Caki2 (cell line): ENCODE measurements around the gene SRRM2. TPM values are rescaled to one million over a fixed set of nuclear protein-coding genes. Genes with fewer than 3 reads are reported as not detected.

ENCODE experiments used
- DNase-seq: peaks from one replicate; pipeline ENCODE4 v3.0.0-alpha.2; 2015; ENCODE audit warnings: low read depth
- in situ Hi-C: cut with HindIII; loops from 2 replicates; pipeline ENCODE4 v1.10.0; 2016; ENCODE audit warnings: low sequenced_read_pairs, low pct_unique_long_range_greater_than_20kb, mixed read lengths
- total RNA-seq: library from RNA; depleted of rRNA; stranded (reverse); fragments of >200 nt; shearing (Covaris generic); gene quantifications from 2 replicates; pipeline ENCODE4 v1.2.3, GENCODE V29; 2014; ENCODE audit warnings: low replicate concordance

The SRRM2 gene
- total RNA-seq, 1 experiment from 2014 or later: 31.2 TPM

- no peak for DNase-seq
- in situ Hi-C loops: no loop called here
These were observed 30.3 kb downstream of the SRRM2 start for GRCh38 chr16:2782583-2783351.

- DNase-seq: no peak
- in situ Hi-C loops: no loop called here
These were observed 31.3 kb downstream of the SRRM2 start for GRCh38 chr16:2783581-2784357.

- no peak for DNase-seq
- in situ Hi-C loops: no loop called here
These were observed 32.1 kb downstream of the SRRM2 start for GRCh38 chr16:2784358-2785100.

GRCh38 chr16:2785101-2785991, 32.9 kb downstream of the SRRM2 start:
- in situ Hi-C loops: no loop called here
- no peak for DNase-seq

GRCh38 chr16:2786061-2786825, 33.8 kb downstream of the SRRM2 start:
- no peak for DNase-seq
- in situ Hi-C loops: no loop called here

GRCh38 chr16:2786826-2787151, 34.4 kb downstream of the SRRM2 start:
- in situ Hi-C loops: no loop called here
- DNase-seq: no peak

GRCh38 chr16:2787406-2787805, 35.0 kb downstream of the SRRM2 start, which contains the start of gene PRSS33:
PRSS33 (minus strand) TSS chr16:2787560; CDS start chr16:2786547, 1,013 bp downstream.
- no peak for DNase-seq
- in situ Hi-C loops: no loop called here

GRCh38 chr16:2787961-2788360, 35.5 kb downstream of the SRRM2 start:
- DNase-seq: no peak
- in situ Hi-C loops: no loop called here

- in situ Hi-C loops: no loop called here
- no peak for DNase-seq
These were observed 38.2 kb downstream of the SRRM2 start for GRCh38 chr16:2790631-2791030.

GRCh38 chr16:2791174-2791573, 38.7 kb downstream of the SRRM2 start:
- no peak for DNase-seq
- in situ Hi-C loops: no loop called here

- in situ Hi-C loops: no loop called here
- no peak for DNase-seq
These were observed 40.5 kb downstream of the SRRM2 start for GRCh38 chr16:2792940-2793339.

GRCh38 chr16:2795395-2796143, 43.1 kb downstream of the SRRM2 start:
- in situ Hi-C loops: no loop called here
- DNase-seq: peak; percentile 63

- in situ Hi-C loops: no loop called here
- no peak for DNase-seq
These were observed 46.3 kb downstream of the SRRM2 start for GRCh38 chr16:2798723-2799204.

- no peak for DNase-seq
- in situ Hi-C loops: no loop called here
These were observed 46.9 kb downstream of the SRRM2 start for GRCh38 chr16:2799205-2799858.

GRCh38 chr16:2799859-2800226, 47.4 kb downstream of the SRRM2 start:
- peak; percentile 61 for DNase-seq
- in situ Hi-C loops: no loop called here

- DNase-seq: no peak
- in situ Hi-C loops: no loop called here
These were observed 51.2 kb downstream of the SRRM2 start for GRCh38 chr16:2803545-2804195.
